Measurements from ENCODE around the gene COMMD8.
"Not testable (repeated sequence)": the region's sequence is repeated elsewhere in the genome, so short reads cannot be mapped to it uniquely, and the experiment has no call there.

The COMMD8 gene

GRCh38 chr4:47463235-47463956 is at the start of gene COMMD8:
TSS of gene COMMD8 (minus strand) at chr4:47463702. CDS start at chr4:47463651, 51 bp downstream.
- DNase-seq = peak; percentile 86

DNA sequence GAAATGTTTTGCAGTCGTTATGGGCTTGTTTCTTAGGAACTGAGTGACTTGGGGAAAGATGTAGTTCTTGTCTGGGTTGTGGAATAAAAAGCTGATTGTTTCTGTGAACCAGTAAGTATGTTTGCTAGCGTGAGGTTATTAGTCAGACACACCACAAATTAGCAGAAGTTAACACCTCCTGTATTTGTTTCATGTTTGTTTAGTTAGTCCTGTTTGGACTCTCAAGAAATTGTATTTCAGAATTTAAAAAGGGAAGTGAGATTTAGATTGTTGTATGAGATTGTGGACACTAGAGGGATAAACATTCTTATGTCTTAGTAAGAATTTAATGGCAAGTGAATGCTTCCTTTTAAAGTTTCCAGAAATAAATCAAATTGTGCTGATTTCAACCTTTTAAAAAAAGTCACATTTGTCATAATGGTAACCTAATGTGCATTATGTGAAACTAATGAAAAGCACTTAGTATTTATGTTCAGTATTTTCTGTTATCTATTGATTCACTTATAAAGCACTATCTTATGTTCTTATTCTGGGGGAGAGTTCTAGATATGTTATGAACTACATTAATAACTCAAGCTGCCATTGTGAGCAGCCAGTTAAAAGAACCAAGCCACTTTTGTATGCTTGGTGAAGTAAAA is 47.1 kb upstream of the COMMD8 start:
- no peak for DNase-seq

DNA sequence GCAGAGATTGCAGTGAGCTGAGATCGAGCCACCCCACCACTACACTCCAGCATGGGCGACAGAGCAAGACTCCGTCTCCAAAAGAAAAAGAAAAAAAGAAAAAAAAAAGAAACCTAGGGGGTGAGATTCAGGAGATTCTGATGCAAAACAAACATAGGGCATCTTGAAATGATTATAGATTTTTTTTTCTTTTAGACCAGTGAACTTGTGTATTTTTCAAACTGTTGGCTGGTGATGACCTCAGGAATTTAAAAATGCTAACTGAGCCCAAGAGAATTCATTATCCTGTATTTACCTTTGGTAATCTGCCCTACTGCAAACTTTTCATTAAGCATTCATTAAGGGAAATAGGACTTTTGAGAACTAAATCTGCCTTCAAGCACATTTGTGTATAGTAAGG is 42.2 kb upstream of the COMMD8 start:
- DNase-seq = no peak

DNA sequence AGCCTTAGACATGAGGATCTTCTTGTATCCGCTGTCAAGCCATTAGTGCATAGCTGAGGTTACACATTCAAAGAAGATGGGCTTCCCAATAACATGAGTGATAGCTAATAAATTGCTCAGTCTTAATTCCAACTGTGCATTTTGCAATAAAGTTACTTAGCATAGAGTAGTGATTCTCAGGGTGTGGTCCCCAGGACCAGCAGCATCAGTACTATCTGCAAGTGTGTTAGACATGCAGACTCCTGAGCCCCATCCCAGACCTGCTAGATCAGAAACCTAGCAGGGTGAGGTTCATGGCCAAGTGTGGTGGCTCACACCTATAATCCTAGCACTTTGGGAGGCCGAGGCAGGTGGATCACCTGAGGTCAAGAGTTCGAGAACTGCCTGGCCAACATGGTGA is 41.6 kb upstream of the COMMD8 start:
- no peak for DNase-seq

GRCh38 chr4:47500776-47501175 is 37.3 kb upstream of the COMMD8 start:
- DNase-seq = no peak

DNA sequence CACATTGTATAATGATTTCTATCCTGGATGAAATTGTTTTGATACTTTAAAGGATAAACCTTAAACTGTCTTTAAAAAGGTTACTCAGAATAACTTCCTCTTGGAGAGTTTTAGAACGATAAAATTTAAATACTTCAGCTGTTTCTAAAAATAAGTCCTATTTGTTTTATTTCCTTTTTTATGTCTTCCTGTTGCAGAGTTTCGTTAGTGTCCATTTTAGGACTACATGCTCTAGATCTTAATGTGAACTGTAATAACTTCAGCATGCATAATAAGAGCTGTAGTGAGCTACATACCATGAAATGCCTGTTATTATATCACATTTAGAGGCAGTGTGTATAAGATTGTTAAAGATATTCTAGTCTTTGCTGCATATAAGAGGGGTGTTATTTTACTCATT is 36.2 kb upstream of the COMMD8 start:
- DNase-seq = no peak

- no peak for DNase-seq
These were observed 35.4 kb upstream of the COMMD8 start for GRCh38 chr4:47498899-47499298.

GRCh38 chr4:47494124-47494430 is 30.6 kb upstream of the COMMD8 start:
- no peak for DNase-seq

GRCh38 chr4:47493238-47494123 is 30.0 kb upstream of the COMMD8 start:
- no peak for DNase-seq

- peak; percentile 11 for DNase-seq
These were observed 27.0 kb upstream of the COMMD8 start for GRCh38 chr4:47490550-47490949.

- no peak for DNase-seq
These were observed 25.2 kb upstream of the COMMD8 start for GRCh38 chr4:47488706-47489105.

DNA sequence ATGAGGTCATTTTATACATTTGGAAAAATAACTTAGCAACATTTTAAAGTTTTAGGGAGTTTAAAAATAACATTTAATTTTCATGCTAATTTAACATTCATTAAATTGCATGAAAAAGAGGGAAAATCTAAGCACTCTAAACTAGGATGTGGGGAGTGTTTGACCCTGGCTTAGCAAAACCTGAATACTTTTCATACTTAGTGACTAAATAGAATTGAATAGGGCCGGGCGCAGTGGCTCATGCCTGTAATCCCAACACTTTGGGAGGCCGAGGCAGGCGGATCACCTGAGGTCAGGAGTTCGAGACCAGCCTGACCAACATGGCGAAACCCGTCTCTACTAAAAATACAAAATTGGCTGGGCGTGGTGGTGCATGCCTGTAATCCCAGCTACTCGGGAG is 23.2 kb upstream of the COMMD8 start:
- not testable (repeated sequence) for DNase-seq

- DNase-seq = no peak
These were observed 22.8 kb upstream of the COMMD8 start for GRCh38 chr4:47486231-47486673.

DNA sequence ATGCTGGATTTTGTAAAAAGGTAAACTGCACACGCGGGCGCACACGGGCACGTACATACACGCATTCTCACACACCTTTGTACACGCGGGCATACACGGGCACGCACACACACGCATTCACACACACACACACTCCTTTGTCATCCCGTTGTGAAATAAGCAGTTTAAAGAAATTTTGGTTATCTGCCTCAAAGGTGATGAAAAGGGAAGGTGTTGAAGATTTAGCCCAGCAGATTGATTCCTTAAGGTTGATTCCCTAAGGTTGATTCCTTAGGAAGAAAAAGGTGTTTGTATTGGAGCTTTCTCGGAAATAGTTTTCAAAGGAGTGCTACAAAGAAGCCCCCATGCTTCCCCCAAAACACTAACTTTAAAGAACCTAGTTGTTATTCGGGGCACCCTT is 22.3 kb upstream of the COMMD8 start:
- DNase-seq = no peak

DNA sequence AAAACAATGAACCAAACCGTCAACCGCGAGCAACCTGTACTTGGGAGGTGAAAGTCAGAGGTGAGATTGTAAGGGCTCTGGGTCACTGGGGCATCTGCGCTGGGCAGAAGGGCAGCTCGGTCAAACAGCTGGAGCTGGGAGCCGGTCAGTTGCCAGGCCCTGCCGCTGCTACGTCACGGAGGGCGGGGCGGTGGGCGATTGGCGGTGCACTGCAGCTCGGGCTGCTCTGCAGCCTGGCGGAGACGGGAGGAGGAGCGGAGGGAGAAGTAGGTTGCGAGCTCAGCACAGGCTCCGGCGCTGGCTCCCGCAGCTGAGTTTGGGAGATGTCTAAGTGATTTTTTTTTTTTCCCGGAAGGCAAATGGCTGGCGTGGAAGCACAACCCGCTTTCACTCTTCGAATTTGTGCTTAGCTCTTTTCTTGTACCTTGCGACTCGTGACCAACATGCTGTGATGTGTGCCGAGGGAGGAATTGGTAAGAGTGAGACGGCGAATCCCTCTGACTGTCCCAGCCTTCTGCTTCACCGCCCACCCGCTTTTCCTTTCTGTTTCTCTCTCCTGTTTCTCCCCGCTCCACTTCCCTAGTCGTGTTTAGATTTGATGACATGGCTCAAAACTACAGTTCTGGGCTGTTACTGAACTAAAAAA is 21.7 kb upstream of the COMMD8 start, which contains the start of gene ATP10D:
ATP10D (plus strand) TSS at position 229 of the 646 bp plus-strand sequence. CDS start 27,266 bp downstream, outside the sequence.
- peak; percentile 52 for DNase-seq

- no peak for DNase-seq
These were observed 20.7 kb upstream of the COMMD8 start for GRCh38 chr4:47484168-47484567.

DNA sequence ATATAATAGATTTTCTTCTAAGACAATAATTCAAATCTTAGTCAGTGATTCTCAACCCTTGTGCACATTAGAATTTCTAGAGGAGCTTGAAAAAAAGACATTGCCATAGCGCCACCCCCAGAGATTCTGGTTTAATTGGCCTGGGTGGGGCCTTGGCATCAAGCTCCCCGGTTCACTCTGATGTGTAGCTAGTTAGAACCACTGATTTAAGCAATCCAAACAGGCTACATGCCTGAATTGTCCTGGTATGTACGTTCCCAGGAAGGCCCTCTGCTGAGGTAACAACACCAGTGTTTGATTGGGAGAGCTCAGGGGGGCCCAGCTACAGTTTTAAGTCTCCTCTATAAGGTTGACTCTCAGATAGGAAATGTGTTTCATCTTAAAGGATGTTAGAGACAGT is 20.2 kb upstream of the COMMD8 start:
- DNase-seq = no peak

- DNase-seq = no peak
These were observed 18.8 kb upstream of the COMMD8 start for GRCh38 chr4:47482326-47482725.

DNA sequence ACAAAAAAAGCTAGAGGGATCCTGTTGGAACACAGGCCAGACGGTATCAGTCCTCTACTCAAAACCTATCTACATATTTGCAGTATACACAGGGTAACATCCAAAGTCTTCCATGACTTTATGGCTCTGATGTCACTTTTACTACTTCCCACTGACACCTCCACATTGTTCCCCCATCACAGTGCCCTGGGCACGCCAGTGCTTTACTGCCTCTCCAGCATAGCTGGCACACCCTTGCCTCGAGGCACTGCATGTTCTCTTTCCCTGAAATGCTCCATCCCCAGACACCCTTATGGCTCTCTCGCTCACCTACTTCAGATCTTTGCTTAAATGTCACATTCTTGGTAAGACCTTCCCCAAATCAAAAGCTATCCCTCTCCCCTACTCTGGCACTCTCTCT is 15.3 kb upstream of the COMMD8 start:
- DNase-seq = no peak

- DNase-seq = no peak
These were observed 11.9 kb upstream of the COMMD8 start for GRCh38 chr4:47475411-47475810.

- no peak for DNase-seq
These were observed 11.3 kb upstream of the COMMD8 start for GRCh38 chr4:47474799-47475198.

DNA sequence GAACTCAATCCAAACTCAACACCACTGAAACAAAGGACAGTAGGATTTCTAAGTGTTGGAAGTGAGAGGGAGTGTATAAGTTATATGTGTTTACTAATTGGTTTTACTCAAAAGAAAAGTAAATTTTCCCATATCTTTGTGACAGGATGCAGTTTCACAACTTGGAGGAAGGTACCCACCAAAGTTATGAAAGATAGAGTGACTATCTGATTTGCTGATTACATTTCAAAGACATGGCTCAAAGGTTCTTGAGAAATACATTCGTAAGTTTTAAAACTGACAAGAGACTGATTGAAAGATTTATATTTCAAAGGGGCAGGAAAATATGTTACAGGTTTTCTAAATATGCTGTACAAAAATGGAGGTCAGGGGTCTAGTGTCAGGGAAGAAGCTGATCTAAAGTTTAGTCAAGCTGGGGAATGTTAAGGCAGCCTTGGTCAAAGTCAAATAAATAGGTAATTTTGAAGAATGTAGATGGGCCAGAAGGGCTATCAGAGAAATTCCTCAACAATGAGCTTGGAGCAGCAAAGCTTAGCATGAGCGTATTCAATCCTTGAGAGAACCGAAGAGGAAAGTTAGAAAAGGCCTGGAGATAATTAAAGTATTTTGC is 9.7 kb upstream of the COMMD8 start:
- no peak for DNase-seq

- no peak for DNase-seq
These were observed 8.1 kb upstream of the COMMD8 start for GRCh38 chr4:47471591-47471990.

All from NCI-H446 treated with DMSO at 0.1 percent for 48 hours (cell line).